Lower leg skin (tissue), 3 donors: Measurements from ENCODE around the gene GALT.

Experiments used
- POLR2A ChIP-seq, 2 donors: fragments of 450-650 bp; IDR thresholded peaks; one replicate each; pipeline ENCODE4 v1.6.1; 2016 to 2017; ENCODE audit warnings: antibody characterized with exemption in 2 of 2, mild to moderate bottlenecking in 1 of 2, moderate library complexity in 1 of 2
- TF ChIP-seq, protein P1 (sequence below), 3 donors: fragments of 450-650 bp; IDR thresholded peaks; one replicate each; pipeline ENCODE4 v1.5.1; 2016; ENCODE audit warnings: antibody characterized with exemption in 3 of 3, mild to moderate bottlenecking in 3 of 3, moderate library complexity in 2 of 3

DNA sequence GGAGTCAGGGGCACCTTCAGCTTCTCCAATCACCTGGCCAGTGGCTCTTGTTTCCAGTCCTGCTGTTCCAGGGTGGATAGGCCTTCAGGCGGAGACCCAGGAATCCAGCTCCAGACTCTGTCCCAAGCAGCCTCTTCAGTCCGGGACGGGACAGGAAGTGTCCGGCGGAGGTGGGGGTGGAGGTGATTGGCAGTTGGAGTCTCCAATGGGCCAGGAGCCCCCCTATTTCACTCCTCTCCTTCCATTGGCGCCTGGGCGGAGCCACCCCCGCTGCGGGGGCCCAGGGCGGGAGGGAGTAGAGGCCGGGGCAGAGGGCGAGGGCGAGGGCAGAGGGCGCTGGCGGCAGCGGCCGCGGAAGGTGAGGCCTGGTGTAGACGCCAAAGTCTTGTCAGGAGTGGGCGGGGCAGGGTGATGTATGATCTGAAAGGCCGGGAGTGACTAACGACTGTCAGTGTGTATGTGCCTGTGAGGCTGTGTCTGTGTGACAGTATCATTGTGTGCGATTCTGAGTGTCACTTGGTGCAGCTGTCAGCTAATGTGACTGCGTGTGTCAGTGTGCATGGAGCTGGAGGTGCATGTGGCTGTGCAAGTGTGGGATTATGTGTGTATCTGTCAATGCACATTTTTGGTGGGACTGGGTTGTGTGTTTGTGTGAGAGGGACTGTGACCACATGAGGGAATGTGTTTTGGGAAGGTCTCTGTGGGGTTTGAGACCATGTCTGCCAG, 5.6 kb downstream of the GALT start, which contains the start of gene IL11RA:
- TF ChIP-seq, protein P1, sequence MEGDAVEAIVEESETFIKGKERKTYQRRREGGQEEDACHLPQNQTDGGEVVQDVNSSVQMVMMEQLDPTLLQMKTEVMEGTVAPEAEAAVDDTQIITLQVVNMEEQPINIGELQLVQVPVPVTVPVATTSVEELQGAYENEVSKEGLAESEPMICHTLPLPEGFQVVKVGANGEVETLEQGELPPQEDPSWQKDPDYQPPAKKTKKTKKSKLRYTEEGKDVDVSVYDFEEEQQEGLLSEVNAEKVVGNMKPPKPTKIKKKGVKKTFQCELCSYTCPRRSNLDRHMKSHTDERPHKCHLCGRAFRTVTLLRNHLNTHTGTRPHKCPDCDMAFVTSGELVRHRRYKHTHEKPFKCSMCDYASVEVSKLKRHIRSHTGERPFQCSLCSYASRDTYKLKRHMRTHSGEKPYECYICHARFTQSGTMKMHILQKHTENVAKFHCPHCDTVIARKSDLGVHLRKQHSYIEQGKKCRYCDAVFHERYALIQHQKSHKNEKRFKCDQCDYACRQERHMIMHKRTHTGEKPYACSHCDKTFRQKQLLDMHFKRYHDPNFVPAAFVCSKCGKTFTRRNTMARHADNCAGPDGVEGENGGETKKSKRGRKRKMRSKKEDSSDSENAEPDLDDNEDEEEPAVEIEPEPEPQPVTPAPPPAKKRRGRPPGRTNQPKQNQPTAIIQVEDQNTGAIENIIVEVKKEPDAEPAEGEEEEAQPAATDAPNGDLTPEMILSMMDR (IDR thresholded peaks at IDR 0.05): no peak
- TF ChIP-seq POLR2A (IDR thresholded peaks at IDR 0.05): no peak
